Measurements from ENCODE around the gene HDX. TPM values are rescaled to one million over a fixed set of nuclear protein-coding genes. Genes with fewer than 3 reads are reported as not detected.

HDX gene
- total RNA-seq, 1 donor from 2014 or later, result 5.6 TPM

DNA sequence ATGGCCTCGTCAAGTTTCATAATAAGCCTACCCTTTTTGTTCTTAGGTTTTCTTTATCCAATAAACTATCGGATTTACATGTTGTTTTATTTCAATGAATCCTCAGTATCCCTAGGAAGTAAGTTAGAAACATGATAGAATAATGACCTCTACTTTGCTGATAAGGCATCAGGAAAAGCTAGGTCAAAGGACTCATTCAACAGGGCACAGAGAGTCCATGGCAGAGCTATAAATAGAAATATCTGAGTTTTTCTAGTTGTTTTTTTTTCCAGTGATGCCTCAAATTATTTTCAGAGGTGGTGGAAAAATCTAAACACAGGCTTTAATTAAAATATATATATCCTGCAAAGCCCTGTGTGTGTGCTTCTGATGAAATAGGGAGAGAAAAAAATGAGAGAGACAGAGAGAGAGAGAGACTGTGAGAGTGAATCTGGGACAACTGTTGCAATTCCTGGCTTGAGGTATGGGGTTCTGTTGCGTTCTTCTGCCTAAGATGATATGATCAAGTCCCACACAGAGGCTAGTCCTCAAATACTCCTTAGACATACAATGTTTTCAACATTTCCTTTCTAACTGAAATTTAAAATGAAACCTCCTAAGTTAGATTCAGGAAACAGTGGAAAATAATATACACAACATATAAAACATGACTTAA lies 139.9 kb downstream of the HDX start:
- no peak overlapping the region for H3K4me3 ChIP-seq (ENCODE audit: low read depth, low read length)
- DNase-seq (ENCODE audit: low read depth), result no peak
- H3K36me3 ChIP-seq (ENCODE audit: control insufficient read depth, insufficient read depth, low read length), result no peaks in the 10 kb centered on the region
- H3K27me3 ChIP-seq (ENCODE audit: control insufficient read depth, insufficient read depth, low read length), result no peaks in the 10 kb centered on the region
- TF ChIP-seq, protein P1, sequence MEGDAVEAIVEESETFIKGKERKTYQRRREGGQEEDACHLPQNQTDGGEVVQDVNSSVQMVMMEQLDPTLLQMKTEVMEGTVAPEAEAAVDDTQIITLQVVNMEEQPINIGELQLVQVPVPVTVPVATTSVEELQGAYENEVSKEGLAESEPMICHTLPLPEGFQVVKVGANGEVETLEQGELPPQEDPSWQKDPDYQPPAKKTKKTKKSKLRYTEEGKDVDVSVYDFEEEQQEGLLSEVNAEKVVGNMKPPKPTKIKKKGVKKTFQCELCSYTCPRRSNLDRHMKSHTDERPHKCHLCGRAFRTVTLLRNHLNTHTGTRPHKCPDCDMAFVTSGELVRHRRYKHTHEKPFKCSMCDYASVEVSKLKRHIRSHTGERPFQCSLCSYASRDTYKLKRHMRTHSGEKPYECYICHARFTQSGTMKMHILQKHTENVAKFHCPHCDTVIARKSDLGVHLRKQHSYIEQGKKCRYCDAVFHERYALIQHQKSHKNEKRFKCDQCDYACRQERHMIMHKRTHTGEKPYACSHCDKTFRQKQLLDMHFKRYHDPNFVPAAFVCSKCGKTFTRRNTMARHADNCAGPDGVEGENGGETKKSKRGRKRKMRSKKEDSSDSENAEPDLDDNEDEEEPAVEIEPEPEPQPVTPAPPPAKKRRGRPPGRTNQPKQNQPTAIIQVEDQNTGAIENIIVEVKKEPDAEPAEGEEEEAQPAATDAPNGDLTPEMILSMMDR (IDR thresholded peaks at IDR 0.05; ENCODE audit: insufficient read depth, low read length, poor library complexity, severe bottlenecking), result no peak

GRCh38 chrX:84358271-84358670 lies 144.0 kb downstream of the HDX start:
- H3K4me3 ChIP-seq (ENCODE audit: low read depth, low read length), result no peak overlapping the region
- H3K36me3 ChIP-seq (ENCODE audit: control insufficient read depth, insufficient read depth, low read length), result no peaks in the 10 kb centered on the region
- DNase-seq (ENCODE audit: low read depth), result no peak
- no peaks in the 10 kb centered on the region for H3K27me3 ChIP-seq (ENCODE audit: control insufficient read depth, insufficient read depth, low read length)
- TF ChIP-seq, protein P1 (IDR thresholded peaks at IDR 0.05; ENCODE audit: insufficient read depth, low read length, poor library complexity, severe bottlenecking), result no peak

GRCh38 chrX:84357296-84357695 lies 145.0 kb downstream of the HDX start:
- H3K27me3 ChIP-seq (ENCODE audit: control insufficient read depth, insufficient read depth, low read length), result no peaks in the 10 kb centered on the region
- no peak overlapping the region for H3K4me3 ChIP-seq (ENCODE audit: low read depth, low read length)
- H3K36me3 ChIP-seq (ENCODE audit: control insufficient read depth, insufficient read depth, low read length), result no peaks in the 10 kb centered on the region
- TF ChIP-seq, protein P1 (IDR thresholded peaks at IDR 0.05; ENCODE audit: insufficient read depth, low read length, poor library complexity, severe bottlenecking), result no peak
- DNase-seq (ENCODE audit: low read depth), result no peak

DNA sequence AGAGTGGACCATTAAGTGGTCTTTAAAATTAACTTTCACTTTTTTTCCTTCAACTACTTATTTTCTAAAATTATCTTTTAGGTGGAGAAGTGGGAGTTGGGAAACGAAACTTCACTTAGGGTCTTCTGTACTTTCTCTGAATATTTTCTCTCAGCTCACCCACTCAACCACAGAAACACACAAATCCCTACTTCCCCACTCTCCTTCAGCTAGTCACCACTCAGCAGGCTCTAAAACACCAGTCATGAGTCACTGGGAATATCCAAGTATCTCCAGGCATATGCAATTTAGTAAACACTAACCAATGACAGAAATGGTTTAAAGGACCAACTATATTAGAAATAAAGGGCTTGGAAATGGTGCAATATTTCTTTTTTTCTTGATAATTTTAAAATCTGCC lies 161.3 kb downstream of the HDX start:
- TF ChIP-seq, protein P1 (IDR thresholded peaks at IDR 0.05; ENCODE audit: insufficient read depth, low read length, poor library complexity, severe bottlenecking), result no peak
- Histone ChIP-seq H3K27me3 (ENCODE audit: control insufficient read depth, insufficient read depth, low read length) (no peaks in the 10 kb centered on the region), H3K36me3 (ENCODE audit: control insufficient read depth, insufficient read depth, low read length) (no peaks in the 10 kb centered on the region), H3K4me3 (ENCODE audit: low read depth, low read length) (no peak overlapping the region)
- DNase-seq (ENCODE audit: low read depth), result no peak

GRCh38 chrX:84339507-84340364 lies 162.5 kb downstream of the HDX start:
- Histone ChIP-seq H3K4me3 (ENCODE audit: low read depth, low read length) (no peak overlapping the region), H3K36me3 (ENCODE audit: control insufficient read depth, insufficient read depth, low read length) (no peaks in the 10 kb centered on the region), H3K27me3 (ENCODE audit: control insufficient read depth, insufficient read depth, low read length) (no peaks in the 10 kb centered on the region)
- TF ChIP-seq, protein P1 (IDR thresholded peaks at IDR 0.05; ENCODE audit: insufficient read depth, low read length, poor library complexity, severe bottlenecking), result peak; percentile 47
- DNase-seq (ENCODE audit: low read depth), result no peak
